ENCODE data around the gene CD4. TPM values are rescaled to one million over a fixed set of nuclear protein-coding genes. Genes with fewer than 3 reads are reported as not detected.

The CD4 gene
- total RNA-seq, 4 donors from 2014 or later: 2.9 to 7.0 (median 3.6) TPM

DNA sequence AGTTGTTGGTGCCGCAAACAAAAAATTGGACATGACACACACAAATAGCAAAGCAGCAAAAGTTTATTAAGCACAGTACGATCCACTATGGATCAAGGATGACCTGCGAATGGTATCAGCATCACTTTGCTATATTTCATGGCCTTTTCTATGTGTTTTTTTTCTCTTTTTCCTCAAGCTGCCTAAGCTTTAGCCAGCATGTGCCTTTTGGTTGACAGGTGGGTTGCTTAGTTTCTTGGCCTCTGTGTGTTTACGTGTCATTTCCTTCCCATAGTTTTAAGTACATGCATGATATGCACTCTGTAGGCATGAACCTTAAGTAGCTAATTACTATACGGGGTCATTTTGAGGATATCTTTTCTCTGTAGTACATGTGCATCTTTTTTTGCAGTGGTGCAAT lies 9.8 kb downstream of the CD4 start:
- TF ChIP-seq, protein P1, sequence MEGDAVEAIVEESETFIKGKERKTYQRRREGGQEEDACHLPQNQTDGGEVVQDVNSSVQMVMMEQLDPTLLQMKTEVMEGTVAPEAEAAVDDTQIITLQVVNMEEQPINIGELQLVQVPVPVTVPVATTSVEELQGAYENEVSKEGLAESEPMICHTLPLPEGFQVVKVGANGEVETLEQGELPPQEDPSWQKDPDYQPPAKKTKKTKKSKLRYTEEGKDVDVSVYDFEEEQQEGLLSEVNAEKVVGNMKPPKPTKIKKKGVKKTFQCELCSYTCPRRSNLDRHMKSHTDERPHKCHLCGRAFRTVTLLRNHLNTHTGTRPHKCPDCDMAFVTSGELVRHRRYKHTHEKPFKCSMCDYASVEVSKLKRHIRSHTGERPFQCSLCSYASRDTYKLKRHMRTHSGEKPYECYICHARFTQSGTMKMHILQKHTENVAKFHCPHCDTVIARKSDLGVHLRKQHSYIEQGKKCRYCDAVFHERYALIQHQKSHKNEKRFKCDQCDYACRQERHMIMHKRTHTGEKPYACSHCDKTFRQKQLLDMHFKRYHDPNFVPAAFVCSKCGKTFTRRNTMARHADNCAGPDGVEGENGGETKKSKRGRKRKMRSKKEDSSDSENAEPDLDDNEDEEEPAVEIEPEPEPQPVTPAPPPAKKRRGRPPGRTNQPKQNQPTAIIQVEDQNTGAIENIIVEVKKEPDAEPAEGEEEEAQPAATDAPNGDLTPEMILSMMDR (IDR thresholded peaks at IDR 0.05): no peak
- no peak for TF ChIP-seq POLR2A (IDR thresholded peaks at IDR 0.05)
- H3K4me3 ChIP-seq (ENCODE audit: low read depth, poor library complexity, severe bottlenecking): no peak overlapping the region
- intact Hi-C loops (cut with DNase I; ENCODE audit: low total_unique reads): no loop called here
- DNase-seq (ENCODE audit: low spot score in 2 of 2): no peak
- WGBS, 2 donors: 92 to 94% methylated on average over 5 of the region's 5 CpGs

DNA sequence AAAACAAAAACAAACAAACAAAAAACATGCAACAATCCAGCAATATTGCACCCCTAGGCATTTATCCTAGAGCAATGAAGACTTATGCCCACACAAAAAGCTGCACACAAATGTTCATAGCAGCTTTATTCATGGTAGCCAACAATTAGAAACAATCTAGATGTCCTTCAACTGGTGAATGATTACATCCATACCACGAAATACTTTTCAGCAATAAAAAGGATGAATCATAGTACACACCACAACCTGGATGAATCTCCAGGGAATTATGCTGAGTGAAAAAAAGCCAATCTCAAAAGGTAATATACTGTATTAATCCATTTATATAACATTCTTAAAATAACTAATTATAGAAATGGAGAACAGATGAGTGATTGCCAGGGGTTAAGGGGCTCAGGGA lies 17.8 kb downstream of the CD4 start:
- 42 to 62% methylated on average over 1 of the region's 1 CpG for WGBS, 2 donors
- DNase-seq (ENCODE audit: low spot score in 2 of 2): no peak
- intact Hi-C loops (cut with DNase I; ENCODE audit: low total_unique reads): loop anchor here (10.0 kb wide), 1 partner anchor 1812 kb away; no protein-coding TSS in a partner anchor

DNA sequence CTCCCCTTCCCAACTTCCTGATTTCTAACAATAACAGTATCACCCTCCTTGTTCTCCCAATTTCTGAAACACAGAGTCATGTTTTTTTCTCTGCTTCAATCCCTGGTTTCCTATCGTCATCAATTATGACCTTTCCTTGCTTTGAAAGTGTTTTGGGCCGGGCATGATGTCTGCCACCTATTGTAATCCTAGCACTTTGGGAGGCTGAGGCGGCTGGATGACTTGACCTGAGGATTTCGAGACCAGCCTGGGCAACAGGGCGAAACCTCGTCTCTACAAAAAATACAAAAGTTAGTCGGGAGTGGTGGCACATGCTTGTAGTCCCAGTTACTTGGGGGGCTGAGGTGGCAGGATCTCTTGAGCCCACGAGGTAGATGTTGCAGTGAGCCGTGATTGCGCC lies 19.7 kb downstream of the CD4 start:
- intact Hi-C loops (cut with DNase I; ENCODE audit: low total_unique reads): loop anchor here (10.0 kb wide), 1 partner anchor 1814 kb away; no protein-coding TSS in a partner anchor
- no peak overlapping the region for H3K4me3 ChIP-seq (ENCODE audit: low read depth, poor library complexity, severe bottlenecking)
- TF ChIP-seq POLR2A (IDR thresholded peaks at IDR 0.05): no peak
- TF ChIP-seq, protein P1 (IDR thresholded peaks at IDR 0.05): no peak
- DNase-seq (ENCODE audit: low spot score in 2 of 2): no peak
- 82 to 87% methylated on average over 10 of the region's 10 CpGs for whole genome bisulfite sequencing, 2 donors

More for the DNA sequence above, 17.8 kb downstream of the CD4 start:
- H3K4me3 ChIP-seq (ENCODE audit: low read depth, poor library complexity, severe bottlenecking): no peak overlapping the region
- TF ChIP-seq POLR2A (IDR thresholded peaks at IDR 0.05): no peak
- TF ChIP-seq, protein P1 (IDR thresholded peaks at IDR 0.05): no peak

GRCh38 chr12:6810758-6811157 lies 21.4 kb downstream of the CD4 start:
- intact Hi-C loops (cut with DNase I; ENCODE audit: low total_unique reads): no loop called here
- no peak overlapping the region for H3K4me3 ChIP-seq (ENCODE audit: low read depth, poor library complexity, severe bottlenecking)
- WGBS, 2 donors: 69 to 85% methylated on average over 1 of the region's 1 CpG
- TF ChIP-seq, protein P1 (IDR thresholded peaks at IDR 0.05): no peak
- no peak for TF ChIP-seq POLR2A (IDR thresholded peaks at IDR 0.05)
- no peak for DNase-seq (ENCODE audit: low spot score in 2 of 2)

DNA sequence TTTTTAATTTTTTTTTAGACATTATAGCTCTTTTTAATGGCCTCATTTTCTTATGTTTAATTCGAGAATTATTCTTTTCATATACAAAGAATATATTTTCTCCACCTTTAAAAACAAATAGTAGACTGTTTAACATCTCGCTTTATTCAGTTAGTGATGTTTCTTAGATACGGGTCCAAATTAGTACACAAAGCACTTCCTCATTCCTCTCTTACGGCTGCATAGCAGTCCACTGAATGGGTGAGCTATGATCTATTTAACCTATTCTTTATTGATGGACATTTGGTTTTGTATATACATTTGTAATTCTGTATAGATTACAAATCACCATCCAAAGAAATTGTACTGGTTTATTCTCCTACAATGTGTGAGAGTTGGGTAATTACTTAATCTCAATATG lies 24.0 kb downstream of the CD4 start:
- intact Hi-C loops (cut with DNase I; ENCODE audit: low total_unique reads): no loop called here
- no peak for DNase-seq (ENCODE audit: low spot score in 2 of 2)
- WGBS, 2 donors: 52 to 64% methylated on average over 4 of the region's 4 CpGs
- no peak overlapping the region for H3K4me3 ChIP-seq (ENCODE audit: low read depth, poor library complexity, severe bottlenecking)
- TF ChIP-seq, protein P1 (IDR thresholded peaks at IDR 0.05): no peak
- no peak for TF ChIP-seq POLR2A (IDR thresholded peaks at IDR 0.05)

- no peak for TF ChIP-seq POLR2A (IDR thresholded peaks at IDR 0.05)
- TF ChIP-seq, protein P1 (IDR thresholded peaks at IDR 0.05): no peak
- H3K4me3 ChIP-seq (ENCODE audit: low read depth, poor library complexity, severe bottlenecking): no peak overlapping the region
- no peak for DNase-seq (ENCODE audit: low spot score in 2 of 2)
- 59 to 66% methylated on average over 3 of the region's 3 CpGs for WGBS, 2 donors
- intact Hi-C loops (cut with DNase I; ENCODE audit: low total_unique reads): loop anchor here (5.0 kb wide), 1 partner anchor 79 kb away; no protein-coding TSS in a partner anchor
Observed at GRCh38 chr12:6816598-6816997, 27.3 kb downstream of the CD4 start.

Data from lower leg skin (tissue), 4 donors.